UCSD-AML1 (cell line): ENCODE data around the gene MAT2A.
"Not testable (repeated sequence)": the region's sequence is repeated elsewhere in the genome, so short reads cannot be mapped to it uniquely, and the experiment has no call there.

Experiments
- DNase-seq: peaks from one replicate; lab custom pipeline; 2025; ENCODE audit not compliant: unreplicated experiment; lab: John Stamatoyannopoulos, UW

The MAT2A gene

DNA sequence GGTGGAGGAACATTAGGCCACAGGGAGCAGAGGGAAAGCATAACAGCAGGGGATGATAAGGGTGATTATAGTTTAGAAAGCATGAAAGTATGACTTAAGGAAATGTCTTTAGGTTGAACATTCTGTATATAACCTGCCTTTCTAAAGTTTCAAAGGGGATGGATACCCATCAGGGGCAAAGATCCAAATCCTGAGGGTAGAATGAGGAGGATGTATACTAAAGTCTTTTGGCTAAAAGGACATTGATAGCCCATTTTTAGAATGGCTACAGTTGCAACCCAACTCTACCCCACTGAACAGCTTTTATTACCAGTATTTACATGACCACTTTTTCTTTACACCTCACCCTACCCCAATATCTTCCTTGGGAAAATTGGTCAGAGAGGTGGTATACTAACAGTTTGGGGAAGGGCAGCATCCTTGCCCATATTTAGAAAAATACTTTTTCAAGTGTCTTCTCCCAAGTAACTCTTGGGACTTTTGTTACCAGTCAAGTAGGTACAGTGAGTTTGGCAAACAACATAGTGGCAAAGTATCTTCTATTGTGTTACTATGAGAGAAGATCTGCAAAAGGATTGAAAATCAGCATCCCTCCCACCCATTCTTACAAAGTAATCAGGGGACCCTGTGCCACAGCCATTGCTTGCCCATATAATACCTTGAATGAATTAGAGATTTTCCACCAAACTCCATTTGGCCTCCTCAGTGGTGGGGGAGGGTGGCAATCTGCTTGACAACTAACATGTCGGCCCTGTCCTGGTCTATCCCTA is 8.3 kb downstream of the MAT2A start:
- DNase-seq, result no peak

DNA sequence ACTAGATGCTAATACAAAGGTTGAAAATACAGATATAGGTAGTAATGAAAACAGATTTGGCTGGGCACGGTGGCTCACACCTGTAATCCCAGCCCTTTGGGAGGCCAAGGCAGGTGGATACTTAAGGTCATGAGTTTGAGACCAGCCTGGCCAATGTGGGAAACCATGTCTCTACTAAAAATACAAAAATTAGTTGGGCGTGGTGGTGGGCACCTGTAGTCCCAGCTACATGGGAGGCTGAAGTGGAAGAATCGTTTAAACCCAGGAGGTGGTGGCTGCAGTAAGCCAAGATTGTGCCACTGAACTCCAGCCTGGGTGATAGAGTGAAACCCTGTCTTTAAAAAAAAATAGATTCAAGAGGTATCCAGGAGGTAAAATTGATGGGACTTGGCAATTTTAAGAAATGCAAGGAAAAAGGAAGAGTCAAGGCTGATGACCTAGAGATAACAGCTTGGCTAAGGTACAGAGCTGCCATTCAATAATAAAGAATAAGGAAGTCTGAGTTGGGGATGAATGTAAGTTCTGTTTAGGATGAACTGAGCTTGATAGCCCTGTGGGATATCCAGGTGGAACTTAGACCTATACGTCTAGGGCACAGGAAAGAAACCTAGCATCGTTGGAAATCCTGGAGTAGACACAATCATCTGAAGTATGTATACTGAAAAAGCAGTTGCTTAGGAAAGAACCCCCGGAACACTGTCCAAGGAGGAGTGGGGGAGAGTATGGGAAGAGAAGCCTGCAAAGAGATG is 9.1 kb downstream of the MAT2A start:
- no peak for DNase-seq

DNA sequence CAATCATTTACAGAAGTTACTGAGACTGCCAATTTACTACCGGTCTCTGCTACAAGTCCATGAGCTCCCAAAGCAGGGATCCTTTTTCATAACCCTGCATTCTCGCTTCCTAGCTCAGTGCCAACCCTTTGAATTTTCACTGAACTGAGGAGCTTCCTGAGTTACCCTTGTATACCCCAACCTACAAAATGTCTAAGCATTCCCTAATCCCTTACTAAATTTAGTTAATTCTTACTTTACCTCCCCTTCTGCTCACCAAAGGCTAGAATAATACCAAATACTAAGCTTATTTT is 9.6 kb downstream of the MAT2A start:
- no peak for DNase-seq

DNA sequence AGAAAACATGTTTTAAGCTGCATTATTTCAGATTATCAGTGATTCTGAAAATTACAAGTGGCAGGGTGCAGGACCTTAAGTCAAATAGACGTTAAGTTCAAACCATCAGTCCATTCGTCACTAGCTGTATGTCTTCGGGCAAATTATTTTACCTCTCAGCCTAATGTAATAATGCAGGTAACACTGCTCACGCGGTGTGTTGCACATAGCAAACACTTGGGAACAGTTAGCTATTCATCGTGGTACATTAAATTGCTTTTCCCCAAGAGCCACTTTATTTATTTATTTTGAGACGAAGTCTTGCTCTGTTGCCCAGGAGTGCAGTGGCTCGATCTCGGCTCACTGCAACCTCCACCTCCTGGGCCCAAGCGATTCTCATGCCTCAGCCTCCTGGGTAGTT is 10.1 kb downstream of the MAT2A start:
- no peak for DNase-seq

DNA sequence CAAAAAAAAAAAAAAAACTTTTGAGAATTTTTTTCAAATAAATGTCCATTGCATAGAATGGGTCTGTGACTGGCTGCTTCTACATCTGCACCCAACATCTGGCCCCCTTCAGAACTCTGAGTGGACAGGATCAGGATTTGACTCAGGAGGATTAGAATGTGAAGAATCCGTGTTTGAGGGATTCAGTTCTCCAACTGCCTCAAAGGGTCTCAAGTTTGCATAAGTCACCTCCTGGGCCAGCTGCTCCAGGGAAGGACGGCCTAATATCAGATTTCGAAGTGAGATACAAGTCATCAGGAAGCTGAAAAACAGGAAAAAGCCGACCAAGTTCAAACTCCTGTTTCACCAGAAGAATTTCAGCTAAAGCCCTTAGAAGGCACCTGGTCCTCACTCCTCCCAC is 10.9 kb downstream of the MAT2A start:
- no peak for DNase-seq

DNA sequence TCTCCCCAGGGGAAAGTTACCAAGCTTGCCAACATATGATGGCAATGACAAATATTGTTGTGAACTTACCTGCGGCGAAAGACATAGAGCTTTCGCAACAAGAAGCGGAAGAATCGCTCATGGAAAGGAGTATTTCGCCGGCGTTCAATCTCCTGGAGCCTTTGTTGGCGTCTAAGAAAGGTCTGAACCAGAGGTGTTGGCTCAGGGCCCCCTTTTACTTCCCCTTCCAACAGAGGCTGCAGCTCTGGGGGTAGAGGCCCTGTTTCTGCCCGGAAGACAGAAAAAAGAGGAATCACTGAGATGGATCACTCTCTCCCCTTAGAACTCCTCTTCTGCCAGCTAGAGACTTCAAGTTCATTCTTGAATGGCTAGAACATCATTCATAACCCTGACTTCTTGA is 11.5 kb downstream of the MAT2A start:
- DNase-seq, result no peak

DNA sequence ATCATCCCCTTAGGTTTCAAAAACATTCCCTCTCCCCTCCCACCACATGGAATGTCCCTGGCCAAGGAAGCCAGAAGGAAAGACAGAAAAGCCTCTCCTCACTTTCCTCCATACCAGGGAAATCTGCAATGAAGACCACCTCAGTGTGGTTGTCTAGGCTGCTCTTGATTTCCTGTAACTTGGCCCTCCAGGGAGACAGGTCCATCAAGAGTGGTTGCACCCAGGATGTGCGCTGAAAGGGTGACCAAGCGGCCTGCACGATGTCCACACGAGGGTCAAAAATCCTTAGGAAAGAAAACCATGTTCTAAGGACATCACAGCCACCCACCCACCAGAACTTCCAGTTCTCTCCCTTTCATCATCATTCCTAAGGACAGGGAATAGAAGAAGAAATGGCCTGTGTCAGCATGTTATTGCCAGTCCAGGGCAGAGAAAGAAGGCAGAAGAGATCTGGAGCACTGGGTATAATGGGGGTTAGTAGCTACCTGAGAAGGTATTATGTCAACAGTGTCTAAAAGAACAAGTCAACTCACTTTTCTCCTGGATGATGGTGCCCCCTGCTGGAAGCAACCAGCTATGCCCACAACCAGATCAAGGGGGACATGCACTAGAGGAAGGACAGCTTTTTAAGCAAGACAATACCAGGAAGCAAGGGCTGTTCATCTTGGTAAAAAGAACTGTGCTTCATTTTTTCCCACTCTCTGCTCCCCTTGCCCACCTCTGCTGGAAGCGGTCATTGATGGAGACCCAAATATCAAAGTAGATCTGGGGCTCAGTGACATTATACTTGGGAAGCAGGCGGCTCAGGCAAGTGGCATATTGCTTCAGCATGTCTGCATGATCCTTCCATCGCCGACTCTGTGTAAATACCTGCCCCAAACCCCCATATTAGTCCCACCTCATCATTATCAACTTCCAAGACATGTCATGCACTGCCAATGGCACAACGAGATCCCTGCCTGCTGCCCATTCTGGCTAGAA is 13.0 kb downstream of the MAT2A start:
- DNase-seq, result peak; percentile 75

DNA sequence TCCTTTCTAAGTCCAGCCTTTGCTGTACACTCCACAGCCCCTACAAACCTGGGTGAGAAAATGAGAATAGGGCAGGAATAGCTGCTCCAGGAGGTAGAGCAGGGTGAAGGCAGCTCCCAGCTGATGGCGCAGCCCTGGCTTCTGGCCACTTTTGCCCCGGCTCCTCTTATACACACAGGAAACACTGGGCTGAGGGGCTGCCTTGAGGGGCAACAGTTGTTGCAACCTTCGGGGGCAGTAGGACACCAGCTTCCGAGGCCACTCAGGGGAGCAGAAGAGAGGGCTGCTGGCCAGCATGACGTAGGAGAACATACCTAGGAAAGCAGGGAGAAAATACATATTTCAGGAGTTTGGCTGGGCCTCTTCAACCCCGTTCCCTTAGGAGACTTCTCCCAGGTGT is 14.2 kb downstream of the MAT2A start:
- DNase-seq, result no peak

DNA sequence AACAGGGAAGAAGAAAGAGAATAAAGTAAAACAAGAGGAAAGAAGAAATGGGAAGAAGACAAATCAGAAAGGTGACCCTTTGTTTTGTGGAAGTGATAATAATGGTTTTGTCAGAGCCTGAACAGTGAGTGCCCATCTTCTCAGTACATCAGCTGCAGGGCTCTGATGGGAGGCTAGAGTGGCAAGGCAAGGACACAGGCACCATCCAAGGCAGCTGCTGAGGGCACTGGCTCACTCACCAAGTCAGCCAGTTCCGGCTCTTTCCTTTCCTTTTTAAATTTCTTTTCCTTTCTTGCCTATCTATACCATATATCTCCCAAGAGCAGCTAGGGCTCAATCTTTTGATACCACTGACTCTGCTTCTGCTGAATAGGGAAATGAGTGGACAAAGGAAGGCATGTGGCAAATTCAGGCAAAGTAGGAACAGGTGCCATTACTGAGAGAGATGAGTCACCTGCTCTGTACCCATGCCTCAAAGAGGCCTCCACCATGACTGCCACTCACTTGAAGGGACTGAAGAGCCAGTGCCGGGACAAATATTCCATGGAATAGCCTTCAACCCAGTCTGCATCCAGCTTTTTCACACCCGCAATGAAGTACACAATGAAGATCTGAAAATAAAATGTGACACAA is 16.1 kb downstream of the MAT2A start:
- DNase-seq, result no peak

DNA sequence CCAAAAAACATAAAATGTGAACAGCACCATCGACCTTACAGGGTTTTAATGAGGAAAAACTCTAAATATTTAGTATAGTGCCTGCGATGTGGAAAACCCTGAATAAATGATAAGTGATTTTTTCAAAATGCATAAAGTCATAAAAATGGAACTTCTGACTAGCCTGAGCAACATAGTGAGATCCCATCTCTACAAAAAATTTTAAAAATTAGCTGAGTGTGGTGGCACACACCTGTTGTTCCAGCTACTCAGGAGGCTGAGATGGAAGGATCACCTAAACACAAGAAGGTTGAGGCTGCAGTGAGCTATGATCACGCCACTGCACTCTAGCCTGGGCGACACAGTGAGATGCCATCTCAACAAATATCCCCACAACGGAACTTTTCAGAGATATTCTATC is 18.2 kb downstream of the MAT2A start:
- no peak for DNase-seq

DNA sequence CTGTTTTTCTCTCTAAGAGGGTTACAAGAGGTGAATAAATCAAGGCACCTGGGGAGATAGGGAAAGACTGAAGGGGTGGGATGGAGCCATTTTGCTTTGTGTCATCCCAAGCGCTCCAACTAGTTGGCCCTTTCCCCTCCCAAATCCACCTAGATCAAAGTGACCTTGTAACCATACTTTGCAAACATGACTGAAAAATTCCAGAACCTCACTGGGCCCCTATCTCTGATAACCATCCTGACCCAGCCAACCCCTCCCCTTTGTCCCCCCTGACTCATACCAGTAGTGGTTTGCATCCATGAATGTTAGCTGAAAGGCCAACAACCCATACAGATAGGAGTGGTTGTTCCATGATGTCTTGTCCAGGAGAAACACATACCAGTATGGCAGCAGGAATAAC is 19.2 kb downstream of the MAT2A start:
- DNase-seq, result no peak

DNA sequence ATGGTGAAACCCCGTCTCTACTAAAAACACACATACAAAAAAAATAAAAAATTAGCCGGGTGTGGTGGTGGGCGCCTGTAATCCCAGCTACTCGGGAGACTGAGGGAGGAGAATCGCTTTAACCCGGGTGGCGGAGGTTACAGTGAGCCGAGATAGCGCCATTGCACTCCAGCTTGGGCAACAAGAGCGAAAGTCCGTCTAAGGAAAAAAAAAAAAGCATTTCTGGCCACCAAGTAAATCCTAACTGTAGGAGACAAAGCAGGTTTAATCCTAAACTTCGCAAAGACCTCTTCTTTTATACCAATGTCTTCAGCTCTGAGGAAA is 21.4 kb downstream of the MAT2A start:
- DNase-seq, result not testable (repeated sequence)

DNA sequence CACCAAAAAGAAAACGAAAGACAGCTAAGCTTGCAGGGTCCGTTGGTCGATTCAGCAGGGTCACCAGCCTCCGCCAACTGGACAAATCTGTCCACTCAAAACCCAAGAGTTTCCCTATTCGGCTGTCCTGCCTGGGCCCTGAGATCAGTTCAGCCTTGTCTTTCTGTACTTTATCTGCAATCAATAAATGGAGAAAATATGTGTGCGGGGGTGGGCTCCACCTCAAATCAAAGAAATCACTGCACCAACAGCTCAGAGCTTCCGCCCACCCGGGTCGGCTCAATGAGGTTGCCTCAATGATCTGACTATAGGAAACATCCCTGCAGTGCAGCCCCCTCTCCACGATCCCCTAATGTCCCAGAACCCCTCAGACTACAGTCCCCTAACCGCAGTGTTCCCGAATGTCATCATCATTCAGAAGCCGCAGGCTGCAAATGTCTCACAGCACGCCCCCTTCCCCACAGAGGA is 21.9 kb downstream of the MAT2A start:
- no peak for DNase-seq

DNA sequence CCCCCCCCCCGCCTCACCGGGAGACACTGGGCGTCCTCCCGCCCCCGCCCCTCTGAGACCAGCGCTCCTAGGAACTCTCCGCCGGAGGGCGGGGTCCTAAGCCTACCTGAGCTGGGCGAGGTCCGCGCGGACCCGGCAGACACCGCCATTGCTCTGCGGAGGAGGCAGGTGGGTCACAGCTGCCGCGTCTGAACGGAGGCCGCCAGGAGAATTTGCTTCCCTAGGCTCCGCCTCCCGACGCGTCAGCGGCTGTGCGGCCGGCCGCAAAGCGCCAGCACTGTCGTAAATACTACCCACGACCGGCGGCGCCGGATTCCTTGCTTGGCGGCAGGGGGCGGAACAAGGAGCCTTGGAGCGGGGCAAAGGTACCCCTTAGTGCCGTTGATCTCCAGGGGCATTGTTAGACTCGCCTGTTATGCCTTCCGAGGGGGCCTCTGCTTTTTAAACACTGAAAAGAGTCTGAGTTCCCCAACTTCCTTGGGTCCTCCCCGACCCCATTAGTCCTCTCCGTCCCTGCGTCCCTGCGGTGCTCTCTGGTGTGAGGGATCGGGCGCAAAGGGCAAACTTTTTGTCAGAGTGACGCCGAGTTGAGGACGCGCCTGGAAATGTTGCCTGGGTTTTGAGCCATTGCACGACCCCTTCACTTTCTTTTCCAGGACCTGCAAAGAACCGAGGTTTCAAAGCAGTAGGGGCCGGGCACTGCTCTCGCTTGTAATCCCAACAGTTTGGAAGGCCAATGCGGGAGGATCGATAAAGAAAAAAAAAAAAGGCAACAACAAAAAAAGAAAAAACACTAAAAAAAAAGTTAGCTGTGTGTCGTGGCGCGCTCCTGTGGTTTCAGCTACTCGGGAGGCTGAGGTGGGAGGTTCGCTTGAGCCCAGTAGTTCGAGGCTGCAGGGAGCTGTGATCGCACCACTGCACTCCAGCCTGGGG is 22.6 kb downstream of the MAT2A start, which contains the start of gene GGCX:
Gene GGCX, minus strand, starts transcription at position 214 of the 933 bp plus-strand sequence. Its CDS starts 65 bp downstream, at position 149.
- peak; percentile 94 for DNase-seq

DNA sequence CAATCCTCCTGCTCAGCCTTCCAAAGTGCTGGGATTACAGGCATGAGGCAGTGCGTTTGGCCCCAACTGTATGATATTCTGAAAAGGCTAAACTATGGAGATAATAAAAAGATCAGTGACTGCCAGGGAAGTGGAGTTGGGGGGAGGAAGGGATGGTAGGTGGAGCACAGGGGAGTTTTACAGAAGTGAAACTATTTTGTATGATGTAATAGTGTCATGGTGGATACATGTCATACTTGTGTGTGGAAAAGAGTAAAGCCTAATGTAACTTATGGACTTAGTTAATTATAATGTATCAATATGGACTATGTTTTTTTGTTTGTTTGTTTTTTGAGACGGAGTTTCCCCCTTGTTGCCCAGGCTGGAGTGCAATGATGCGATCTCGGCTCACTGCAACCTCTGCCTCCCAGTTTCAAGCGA is 25.2 kb downstream of the MAT2A start:
- no peak for DNase-seq

DNA sequence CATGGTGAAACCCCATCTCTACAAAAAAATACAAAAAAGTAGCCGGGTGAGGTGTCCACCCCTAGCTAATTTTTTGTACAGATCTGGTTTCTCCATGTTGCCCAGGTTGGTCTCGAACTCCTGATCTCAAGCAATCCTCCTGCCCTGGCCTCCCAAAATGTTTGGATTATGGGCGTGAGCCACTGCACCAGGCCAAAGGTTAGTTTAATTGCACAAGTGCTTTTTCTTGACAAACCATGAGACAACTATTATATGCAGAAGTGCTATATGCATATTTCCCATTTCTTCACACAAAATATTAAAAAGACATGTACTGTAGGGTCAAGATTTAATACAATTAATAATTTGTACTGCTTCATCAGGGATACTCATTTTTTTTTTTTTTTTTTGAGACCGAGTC is 27.3 kb downstream of the MAT2A start:
- DNase-seq, result no peak

DNA sequence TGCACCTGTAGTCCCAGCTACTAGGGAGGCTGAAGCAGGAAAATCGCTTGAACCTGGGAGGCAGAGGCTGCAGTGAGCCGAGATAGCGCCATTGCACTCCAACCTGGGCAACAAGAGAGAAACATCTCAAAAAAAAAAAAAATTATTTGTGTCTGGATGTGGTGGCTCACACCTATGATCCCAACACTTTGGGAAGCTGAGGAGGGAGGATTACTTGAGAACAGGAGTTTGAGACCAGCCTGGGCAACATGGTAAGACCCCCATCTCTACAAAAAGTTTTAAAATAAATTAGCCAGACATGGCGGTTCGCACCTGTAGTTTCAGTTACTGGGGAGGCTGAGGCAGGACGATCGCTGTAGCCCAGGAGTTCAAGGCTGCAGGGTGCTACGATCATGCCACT is 36.8 kb downstream of the MAT2A start:
- DNase-seq, result no peak

DNA sequence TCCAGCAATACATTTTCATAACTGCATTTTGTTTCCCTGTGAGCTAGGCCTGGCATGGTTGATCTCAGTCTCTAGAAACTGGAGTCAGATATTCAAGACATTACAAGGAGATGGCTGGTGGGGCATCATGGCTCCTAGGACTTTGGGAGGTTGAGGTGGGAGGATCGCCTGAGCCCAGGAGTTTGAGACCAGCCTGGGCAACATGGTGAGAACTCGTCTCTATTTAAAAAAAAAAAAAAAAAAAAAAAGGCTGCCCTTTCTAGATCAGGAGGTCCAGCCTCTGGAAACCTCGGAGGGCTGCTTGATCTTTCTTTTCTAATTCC is 38.1 kb downstream of the MAT2A start:
- no peak for DNase-seq

DNA sequence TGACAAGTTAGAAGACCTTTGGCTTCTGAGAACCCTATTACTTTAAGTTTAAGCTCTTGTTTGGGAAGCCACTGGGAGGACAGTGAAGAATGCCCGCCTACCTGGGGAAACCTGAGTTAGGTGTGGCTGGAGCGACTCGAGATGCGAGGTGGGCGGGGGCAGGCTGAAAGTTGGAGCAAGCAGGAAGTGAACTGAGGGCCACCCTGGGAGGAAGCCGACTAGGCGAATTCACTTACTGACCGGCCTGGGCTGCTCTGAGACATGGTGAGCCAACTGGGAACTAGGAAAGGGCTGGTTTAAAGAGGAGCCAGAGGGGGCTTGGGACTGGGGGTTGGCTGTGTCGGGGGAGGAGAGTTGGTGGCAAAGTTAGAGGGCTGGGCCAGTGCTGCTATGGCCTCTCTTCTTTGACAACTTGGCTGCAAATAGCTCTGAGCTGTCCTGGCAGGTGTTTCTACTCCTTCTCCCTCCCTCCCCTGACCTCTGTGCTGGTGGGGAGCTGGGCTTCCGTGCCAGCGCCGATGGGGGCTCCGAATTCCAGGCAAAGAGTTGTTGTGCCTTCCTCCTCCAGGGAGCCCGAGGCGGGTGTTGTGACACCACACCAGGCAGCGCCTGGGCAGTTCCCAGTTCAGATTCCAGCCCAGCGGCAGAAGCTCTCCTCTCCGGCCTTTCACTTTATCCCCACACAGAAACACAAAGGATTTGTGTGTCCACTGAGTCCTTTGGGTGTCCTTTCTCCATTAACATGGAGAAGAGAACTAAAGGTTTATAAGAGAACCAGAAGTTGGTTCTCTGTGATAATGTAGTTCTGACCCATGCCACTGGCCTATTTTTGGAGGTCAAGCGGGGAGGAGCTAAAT is 38.6 kb downstream of the MAT2A start, which contains the start of gene VAMP8:
Gene VAMP8, plus strand, starts transcription at position 201 of the 857 bp plus-strand sequence. Its CDS starts 61 bp downstream, at position 262.
- peak; percentile 71 for DNase-seq
